ENCODE measurements around the gene BRD3.

BRD3 gene

DNA sequence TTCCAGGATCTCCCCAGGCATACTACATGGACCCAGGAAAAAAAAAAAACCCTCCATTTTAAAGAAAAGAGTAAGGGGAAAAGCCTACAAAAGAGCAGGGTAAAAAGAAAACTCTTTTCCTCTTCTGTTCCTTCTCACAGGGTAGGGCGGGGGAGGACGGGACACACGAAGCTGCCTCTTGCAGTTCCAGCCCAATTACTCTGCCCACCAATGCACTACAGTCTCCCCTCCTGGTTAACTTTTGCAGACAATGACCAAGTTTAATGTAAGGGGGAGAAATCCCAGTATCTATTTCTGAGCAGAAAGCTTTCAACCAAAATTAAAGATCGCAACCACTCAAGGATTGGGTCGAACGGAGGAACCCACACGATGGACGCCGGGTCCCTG is 1.3 kb downstream of the BRD3 start:
- peak; percentile 10 for DNase-seq

DNA sequence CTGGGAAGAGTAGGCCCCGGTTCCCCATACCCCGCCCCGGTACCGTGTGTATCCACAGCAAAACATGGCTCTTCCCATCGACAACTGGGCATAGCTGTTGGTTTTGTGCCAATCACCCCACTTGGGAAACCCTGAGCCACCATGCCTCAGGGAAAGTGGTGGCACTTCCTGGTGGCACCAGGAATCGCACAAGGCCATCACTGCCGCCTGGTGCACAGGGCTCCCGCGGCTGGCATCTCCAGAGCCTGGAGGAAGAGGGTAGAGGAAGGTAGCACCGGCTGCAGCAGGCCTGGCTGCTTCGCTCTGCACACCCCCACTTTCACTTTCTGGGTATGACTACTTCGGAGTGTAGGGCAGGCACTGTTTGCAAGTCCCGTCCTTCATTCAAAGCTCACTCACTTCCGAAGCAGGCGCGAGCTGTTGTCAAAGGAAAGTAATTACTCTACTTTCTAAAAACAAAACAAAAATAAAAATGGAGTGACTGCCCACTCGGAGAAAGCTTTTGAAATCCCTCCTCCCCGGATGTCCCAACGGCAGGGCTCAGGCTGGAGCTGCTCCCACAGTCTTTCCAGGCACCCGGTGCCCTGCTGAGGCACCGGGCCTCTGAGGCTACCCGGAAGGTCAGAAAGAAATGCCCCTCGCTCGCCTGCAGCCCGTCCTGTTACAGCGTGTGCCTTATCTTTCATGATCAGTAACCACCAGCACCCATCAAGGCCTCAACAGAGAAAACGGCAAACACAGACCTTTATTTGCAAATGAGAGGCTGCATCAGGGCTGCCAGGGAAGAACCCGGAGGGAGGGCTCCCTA is 2.0 kb downstream of the BRD3 start:
- DNase-seq, result peak; percentile 44

DNA sequence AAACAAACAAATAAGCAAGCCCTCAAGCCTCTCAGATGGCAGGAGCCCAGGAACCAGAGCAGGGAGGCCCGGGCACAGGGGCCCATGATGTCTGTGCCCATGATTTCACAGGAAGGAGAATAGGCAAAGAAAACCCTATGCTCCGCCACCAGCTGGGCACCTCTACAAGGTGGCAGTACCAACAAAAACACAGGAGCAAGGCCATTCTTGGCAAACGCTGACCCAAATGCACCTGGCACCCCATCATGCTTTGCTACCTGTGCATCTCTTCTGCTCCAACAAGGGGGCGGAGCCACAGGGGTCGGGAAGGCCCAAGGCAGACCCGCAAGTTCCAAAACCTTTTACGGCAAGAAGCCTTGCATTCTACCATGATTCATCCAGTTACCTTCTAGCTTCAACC is 3.1 kb downstream of the BRD3 start:
- DNase-seq, result no peak

DNA sequence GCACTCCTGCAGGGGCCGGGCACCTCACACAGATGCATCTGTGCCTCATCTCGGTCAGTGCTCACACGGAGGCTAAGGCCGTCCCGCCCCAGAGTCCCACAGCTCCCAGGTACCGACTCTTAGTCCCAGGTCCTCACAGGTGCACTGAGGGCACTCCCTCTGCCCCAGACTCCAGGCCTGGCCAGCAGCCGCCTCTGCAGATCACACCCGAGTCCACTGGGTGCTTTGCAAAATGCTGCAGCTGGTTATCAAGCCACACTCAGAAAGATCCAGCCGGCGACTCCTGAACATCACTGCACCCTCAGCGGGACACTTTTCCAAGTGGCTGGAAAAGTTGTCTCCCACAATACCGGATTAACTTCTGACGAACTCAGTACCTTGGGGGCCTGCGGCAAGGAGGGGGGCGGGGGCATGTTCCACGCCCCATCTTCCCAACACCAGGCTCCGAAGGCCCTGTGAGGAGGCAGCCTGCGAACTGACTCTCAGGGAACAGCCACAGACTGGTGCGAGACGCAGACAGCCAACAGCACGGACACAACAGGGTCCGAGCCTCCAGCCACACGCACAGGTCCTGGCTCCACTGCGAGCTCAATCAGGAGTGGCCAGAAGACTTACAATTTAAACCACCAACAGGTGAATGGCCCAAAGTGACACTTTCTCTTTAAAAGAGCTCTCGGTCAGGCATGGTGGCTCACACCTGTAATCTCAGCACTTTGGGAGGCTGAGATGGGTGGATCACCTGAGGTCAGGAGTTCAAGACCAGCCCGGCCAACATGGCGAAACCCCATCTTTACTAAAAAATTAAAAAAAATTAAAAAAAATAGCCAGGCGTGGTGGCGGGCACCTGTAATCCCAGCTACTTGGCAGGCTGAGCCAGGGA is 4.0 kb downstream of the BRD3 start:
- no peak for DNase-seq

DNA sequence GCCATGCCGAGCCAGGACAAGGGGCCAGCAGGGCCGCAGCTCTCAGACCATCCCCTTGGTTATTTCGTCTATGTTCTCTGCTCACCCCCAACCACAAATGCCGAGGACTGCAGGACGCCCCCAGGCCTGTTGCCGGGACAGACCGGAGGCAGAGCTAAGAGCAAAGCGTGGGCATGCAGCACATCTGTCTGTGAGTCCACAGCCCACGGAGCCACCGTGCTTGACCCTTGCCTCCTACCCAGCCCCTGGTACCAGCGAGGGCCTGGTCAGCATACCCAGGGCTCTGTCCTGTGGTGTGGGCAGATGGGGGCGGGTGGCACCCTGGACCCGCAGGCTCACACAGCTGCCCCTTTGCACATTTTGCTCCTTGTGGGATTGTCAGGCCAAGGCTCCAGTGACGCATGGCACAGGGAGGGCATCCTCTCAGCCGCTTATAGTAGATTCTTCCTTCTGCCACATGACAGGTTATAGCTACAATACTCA is 4.7 kb downstream of the BRD3 start:
- DNase-seq, result no peak

DNA sequence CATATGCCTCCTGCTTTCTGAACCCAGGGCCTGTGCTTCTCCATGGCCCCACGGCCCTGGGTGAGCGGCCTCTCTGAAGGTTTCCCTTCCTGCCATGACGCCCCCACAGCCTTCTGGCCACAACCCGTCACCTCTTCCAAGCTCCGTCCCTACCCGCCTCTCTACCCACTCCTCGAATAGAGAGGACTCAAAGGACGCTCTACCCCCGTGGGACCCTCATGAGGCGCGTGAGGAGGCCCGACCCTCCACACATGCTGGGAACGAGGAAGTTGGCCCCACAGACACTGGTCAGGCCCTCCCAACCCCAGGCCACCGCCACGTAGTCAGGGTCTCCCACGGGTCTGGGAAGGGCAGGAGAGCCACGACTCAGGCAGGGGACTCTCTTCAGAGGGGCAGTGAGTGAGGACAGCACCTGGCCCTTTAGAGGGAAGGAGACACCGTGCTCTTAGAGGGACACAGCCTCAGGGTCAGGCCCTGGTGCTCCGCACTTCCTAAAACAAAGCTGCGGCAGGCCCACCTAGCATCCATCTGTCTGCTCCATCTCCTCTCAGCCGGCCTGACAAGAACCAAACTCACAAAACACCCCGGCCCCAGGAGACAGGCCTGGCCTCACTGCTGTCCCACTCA is 5.3 kb downstream of the BRD3 start:
- no peak for DNase-seq

DNA sequence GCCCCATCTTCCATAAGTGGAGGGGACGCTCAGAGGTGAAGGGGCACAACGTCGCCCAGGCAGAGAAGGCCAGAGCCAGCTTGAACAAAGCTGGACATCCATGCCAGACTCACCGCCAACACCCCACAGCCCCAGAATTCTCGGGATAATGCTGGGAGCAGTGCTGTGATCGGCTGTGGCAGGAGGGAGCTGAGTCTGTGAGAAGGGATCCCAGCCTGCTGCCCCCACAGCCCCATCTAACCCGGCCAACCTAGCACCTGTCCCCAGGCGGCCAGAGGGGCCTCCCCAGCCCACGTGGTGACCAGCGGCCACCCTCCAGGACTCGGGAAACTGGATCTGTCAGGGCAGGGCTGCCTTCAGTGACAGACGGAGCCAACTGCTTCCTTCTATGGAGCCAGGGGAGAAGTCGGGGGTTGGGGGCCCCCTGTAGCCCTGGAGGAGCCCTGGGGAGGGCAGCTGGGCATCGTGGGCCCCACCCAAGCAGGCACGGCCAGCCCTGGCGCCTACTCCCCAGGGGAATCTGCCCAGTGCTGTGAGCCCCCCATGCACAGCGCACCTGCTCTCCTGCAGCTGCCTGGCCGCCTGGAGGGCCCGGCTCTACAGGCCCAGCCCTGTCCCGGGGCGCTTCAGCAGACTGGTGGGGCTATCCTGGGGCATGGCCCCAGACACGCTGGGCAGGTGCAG is 6.0 kb downstream of the BRD3 start:
- DNase-seq, result no peak

DNA sequence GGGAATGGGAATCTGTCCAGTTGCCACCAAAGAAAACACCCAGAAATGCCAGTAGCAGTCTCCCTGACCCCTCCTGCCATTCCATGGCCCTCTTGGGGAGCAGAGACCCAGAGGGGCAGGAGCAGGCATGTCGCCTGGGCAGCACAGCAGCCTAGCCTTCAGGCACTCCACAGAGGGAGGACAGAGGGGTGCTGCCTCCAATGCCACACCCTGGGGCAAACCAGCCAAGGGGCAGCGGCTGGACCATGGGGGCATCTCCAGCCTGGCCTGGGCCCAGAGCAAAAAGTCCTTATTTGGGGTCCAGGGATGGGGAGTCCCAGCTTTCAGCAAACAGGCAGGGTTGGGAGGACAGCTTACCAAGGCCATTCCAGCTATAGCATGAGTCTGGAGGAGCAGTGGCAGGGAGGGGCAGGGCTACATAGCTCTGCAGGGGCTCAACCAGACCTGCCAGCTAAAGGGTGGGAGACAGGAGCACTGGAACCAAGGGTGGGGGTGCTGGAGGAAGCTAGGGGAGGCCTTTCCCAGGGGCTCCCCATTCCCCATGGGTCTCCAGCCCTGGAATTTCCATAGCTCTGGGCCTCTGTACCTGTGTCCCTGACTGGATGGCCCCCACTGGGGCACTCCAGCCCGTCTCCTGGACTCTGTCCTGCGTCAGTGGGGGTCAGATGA is 6.7 kb downstream of the BRD3 start:
- DNase-seq, result no peak

DNA sequence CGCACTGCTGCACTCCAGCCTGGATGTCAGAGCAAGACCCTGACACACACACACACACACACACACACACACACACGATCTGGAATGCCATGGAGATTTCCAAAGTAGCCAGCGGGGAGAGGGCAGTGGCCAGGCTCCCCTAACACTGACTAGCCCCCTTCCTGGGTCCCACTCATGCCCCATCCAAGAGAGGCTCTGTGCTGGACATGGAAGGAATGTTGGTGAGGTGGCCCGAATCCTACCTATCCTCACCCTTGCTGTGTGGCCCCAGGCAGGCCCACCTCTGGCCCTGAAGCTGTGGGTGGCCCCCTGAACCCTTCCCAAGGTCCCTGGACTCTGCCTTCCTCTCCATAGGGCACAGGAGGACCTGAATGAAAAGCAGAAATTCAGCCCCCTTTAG is 7.3 kb downstream of the BRD3 start:
- DNase-seq, result no peak

DNA sequence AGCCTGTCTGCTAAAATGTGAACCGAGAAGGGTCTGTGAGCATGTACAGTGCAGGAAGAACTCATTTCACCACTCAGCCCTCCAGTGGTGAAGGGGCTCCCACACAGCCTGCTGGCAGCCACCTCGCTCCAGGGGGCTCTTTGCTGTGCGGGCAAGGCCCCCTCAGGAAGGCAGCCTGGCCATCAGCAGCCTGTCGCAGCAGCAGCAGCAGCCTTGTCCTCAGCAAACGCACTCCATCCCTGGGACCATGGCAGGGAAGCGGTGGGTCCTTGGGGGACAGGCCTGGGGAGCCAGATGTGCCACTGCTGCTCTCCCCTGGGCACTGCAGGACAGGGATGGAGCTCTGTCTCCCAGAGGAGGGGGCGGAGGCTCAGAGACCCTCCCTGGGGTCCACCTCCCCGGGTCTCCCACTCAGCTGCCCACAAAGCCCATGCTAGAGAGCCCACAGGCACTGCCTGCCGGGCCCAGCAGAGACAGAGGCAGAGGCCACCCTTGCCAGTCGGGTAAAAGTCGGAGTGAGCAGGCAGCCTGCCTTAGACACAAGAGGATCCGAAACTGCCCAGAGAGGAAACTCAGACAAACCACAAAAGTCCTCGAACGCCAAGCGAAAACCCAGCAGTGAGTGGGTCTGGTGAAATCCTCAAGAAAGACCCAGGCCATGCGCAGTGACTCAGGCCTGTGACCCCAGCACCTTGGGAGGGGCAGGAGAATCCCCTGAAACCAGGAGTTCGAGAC is 8.0 kb downstream of the BRD3 start:
- no peak for DNase-seq

DNA sequence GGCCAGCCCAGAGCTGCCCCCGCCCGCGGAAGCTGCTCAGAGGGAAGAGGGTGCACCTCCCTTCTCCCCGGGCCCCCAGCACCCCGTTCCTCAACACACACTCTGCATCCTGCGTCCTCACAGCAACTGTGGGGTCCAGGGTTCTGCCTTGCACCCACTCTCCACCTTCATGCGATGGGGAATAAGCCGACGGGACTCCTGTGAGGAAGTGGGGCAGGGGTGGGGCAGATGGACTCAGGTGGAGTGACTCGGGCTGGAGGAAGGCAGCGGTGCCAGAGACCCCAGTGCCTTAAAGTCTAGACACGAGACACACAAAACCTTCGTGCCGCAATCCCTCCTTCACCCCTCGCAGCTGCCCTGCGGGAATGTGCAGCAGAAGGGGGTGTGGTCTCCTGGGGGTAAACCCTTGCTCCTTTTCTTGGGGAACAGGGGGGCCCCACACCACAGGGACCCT is 8.6 kb downstream of the BRD3 start:
- DNase-seq, result no peak

DNA sequence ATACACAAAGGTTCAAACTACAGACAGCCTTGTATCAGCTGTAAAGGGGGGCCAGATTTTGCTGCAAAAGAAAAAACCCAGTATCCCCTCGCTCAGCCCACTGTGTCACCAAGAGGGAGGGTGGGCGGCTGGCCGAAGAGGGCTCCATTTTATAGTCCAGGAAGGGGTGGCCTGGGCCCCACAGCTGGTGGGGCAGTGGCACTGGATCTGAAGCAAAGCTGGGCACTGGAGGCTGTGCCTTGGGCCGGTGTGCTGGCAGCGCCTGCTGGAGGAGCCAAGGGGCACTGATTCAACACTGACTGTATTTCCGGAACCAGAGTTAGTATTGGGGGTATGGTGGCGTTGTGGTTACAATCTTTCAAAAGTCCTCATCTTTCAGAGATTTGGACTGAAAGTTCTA is 9.1 kb downstream of the BRD3 start:
- no peak for DNase-seq

DNA sequence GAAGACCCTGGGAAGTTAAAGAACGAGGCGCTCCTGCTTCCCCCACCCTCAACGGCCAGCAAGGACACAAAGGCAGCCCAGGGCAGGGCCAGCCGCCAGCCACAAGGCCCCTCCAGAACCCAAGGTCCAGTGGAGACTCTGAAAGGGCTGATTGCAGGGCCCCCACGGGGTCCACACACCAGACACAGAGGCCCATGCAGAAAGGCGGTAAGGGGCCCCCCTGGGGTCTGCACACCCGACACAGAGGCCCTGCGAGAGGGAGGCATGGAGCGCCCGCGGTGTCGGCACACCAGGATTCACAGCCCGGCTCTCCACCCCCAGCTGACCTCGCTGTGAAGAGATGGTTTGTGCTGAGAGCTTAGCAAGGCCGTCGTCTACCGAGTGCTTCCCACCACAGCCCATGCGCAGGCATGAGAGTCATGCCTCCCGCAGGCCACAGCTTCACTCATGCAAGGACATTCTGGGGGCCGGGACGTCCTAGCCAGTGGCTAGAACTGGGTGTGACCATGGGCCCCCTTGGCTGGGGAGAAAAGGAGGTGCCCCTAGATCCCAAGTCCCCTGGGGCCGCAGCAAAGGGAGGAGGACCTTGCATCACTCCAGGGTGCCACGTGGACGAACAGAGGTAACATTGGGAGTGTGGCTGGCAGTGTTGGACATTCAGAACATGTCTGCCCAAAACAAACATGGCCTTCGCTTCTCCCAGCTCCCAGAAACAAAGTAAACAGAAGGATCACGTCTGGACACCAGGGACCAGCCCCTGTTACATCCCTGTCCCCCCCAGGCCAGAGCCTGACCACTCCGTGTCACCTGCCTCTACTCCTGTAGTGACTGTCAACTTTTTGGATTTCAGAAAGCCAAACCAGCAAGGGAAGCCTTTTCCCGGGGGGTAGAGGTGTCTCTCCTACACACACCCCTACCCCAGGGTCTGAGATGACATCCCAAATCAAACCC is 9.8 kb downstream of the BRD3 start:
- no peak for DNase-seq

DNA sequence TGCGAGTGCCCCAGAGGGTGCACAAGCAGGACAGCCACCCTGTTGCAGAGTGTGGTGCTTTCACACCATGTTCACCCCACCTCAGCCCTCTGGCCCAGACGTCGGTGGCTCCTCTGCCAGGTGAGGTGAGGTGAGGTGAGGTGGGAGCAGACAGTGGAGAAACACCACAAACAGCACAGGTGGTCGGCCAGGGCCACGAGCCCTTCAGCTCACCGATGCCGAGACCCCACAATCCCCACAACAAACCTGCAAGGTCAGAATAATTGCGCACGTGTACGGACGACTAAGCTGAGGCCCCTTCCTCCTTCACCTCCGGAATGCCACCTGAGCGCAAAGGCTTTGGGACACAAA is 10.5 kb downstream of the BRD3 start:
- no peak for DNase-seq

DNA sequence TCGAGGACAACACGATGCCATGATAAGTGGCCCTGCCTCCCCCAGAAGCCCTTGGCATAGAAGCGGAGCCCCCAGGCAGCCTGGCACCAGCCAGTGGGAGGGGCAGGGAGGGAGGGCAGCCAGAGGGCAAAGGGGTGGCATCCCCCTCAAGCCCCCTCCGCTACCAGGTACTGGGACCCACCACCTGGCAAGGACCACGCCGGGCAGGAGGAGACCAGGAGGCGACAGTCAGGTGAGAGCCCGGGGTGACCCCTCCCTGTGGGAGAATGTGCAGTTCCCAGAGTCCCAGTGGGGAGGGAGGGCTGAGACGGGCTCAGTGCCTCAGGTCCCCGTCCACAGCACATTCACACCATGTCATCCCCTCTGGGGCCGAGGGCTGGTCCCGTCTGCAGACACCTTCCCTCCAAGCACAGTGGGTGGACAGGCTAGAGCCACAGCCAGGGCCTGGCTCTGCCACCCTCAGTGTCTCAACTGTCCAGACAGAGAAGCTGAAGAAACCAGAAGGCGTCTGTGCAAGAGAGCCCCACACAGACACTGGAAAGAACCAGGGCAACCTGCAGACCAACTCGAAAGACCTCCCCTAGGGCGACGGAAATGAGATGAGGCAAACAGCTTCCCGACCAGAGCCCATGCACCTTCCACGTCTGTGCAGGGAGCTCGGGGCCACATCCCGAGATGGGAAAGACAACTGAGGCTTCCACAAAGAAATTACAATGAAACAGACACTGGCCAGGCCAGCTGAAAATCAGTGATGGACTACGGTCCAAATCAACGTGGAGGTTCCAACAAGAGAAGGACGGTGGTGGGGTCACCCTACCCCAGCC is 11.1 kb downstream of the BRD3 start:
- no peak for DNase-seq

DNA sequence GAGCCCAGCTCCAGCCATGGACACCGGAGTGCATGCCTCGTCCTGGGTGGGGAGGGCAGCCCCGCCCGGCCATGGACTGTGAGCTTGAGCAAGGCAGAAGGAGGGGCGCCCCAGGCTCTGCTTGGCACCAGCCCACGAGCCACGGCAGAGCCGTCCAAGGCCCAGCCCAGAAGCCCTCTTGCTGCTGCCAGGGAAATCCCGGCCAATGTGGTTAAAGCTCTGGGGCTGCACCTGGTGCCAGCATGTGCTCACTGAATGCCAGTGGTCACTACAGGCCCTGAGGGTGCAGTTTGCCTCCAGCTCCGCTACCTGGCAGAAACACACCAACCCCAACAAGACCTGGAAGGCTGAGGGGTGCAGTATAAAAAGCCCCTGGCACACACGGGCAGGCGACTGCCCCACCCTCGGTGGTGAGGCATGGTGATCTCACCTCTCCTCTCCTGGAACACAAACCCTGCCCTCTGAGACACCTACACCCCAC is 11.8 kb downstream of the BRD3 start:
- no peak for DNase-seq

DNA sequence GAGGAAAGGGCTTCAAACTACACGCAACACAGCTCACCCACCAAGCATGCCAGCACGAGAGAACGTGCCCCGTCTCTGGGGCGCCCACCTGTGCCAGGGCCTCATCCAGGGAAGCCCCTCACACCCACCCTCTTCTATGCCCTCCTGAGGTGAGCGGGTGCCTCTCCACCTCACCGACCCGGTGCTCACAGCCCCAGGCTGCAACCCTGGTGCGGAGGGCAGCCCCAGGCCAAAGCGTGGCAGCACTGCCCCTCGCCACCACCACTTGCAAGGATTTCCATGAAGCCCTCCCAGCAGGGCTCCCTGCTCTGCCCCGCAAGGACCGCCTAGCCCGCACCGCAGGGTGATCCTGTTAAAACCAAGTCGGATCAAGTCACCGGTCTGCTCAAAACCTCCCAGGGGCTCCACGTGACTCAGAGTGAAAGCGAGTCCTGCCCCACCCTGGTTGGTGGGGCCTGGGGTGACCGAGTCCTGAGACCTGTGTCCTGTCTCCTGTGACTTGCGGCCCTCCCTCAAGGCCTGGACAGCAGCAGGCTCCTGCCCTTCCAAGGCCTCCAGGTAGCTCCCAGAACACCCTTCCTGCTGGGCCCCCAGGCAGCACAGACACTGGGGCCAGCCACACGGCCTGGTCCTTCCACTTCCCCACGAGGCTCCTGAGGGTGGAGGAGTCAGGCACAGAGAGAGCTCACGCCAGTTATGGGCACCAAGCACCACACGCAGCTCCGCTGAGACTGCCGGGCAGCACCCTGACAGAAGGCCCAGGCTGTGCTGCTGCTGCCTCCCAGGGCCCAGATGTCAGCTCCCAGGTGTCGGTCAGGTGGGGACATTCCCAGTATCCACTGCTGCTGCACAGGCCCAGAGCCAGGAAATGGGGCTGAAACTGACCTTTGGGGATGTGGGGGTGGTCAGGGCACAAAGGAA is 12.7 kb downstream of the BRD3 start:
- DNase-seq, result no peak
